Measurements from ENCODE around the gene BEST1. TPM values are rescaled to one million over a fixed set of nuclear protein-coding genes. Genes with fewer than 3 reads are reported as not detected.
A peak's percentile ranks its signal among the peaks of the same experiment; 100 is the strongest.
"Not testable (repeated sequence)": the region's sequence is repeated elsewhere in the genome, so short reads cannot be mapped to it uniquely, and the experiment has no call there.

The BEST1 gene
- total RNA-seq, 1 experiment from 2014 or later, result not detected

DNA sequence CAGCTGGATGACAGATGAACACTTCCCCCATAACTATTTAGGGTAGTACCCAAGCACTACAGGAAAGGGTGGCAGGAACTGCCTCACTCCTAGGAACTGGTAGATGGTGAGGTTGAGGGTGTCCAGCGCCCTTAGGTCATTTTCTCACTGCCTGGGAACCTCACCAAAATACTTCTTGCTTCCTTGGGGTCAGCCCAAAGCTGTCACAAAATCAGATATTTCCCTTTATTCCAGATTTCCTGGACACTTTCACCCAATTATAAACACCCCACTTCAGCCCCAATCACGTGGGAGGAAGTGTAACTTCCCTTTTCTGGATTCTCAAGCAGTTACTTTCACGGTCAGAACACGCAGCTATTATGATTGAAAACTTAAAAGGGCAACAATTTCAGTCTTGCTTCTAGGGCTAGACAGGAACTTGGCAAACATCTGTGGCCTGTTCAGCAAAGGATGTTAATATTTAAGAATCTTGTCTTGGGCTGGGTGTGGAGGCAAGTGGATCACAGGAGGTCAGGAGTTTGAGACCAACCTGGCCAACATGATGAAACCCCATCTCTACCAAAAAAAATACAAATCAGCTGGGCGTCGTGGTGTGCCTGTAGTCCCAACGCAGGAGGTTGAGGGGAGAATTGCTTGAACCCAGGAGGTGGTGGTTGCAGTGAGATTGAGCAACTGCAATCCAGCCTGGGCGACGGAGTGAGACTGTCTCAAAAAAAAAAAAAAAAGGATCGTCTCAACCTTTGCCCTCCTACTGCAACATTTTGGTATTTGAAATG is 13.3 kb downstream of the BEST1 start:
- DNase-seq (ENCODE audit: low read depth), result no peak

- no peak for DNase-seq (ENCODE audit: low read depth)
These were observed 14.0 kb downstream of the BEST1 start for GRCh38 chr11:61964058-61964665.

DNA sequence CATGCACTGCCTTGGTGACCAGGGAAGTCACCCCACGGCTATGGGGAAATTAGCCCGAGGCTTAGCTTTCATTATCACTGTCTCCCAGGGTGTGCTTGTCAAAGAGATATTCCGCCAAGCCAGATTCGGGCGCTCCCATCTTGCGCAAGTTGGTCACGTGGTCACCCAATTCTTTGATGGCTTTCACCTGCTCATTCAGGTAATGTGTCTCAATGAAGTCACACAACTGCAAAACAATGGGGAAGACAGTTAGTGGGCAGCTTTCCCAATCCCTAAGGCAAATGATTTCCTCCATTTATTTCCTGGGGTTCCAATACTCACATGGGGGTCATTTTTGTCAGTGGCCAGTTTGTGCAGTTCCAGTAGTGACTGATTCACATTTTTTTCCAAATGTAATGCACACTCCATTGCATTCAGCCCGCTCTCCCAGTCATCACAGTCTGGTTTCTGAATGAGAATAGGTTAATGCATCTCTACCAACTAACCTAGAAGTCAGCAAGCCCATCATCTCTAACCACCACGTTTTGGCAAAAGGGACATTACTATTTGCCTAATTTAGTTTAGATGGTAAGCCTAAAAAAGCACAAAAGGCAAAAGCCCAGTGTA is 14.6 kb downstream of the BEST1 start:
- not testable (repeated sequence) for DNase-seq (ENCODE audit: low read depth)

DNA sequence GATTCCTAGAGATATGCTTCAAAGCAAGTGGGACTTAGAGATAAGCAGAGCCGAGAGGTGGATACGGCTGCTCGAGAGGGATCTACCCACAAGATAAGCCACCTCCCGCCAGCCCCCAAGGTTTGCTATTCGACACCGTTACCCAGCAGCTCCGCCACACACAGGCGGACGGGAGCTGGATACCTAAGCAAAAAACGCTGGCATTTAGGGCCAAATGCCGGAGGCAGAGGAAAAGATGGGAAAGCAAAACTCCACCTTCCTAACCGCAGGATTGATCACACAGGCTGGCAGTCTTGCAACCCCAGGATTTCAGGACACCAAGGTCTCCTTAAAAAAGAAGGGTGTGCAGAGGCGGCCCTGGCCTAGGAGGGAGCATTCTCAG is 16.6 kb downstream of the BEST1 start:
- peak; percentile 54 for DNase-seq (ENCODE audit: low read depth)

DNA sequence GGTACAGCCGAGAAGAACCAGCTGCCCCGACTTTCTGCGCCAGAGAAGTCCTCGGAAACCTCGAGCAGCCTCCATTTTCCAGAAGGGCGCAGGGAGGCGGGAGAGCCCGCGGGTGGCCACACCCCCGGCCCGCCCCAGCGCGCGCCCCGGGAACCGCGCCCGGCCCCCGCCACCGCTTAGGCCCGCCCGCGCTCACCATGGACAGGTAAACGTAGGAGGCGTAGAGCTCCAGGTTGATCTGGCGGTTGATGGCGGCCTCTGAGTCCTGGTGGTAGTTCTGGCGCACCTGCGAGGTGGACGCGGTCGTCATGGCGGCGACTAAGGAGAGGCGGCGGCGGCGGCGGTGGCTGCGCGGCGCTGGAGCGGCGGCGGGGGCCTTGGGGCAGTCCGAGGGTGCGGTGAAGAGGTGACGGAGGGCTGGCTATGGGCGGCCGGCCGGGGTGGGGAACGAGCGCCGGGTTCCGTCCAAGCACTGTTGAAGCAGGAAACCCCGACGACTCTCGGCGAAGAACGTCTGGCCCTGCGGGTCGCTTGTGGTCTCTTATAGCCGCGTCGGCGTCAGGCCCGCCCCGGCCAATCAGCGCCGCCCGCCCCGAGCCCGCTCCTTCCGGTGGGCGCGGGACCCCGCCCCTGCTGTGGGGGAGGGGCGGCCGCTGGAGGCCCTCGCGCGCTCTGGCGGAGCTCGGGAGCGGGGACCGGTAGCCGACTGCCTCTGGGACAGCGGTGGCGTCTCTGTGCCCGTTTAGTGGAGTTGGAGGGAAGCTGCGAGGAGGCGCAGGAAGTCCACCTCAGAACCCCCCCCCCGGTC is 17.2 kb downstream of the BEST1 start, which contains the start of gene FTH1:
Gene FTH1 (minus strand): TSS at position 519 of the 808 bp plus-strand sequence. CDS start 209 bp downstream, at position 310.
- DNase-seq (ENCODE audit: low read depth), result peak; percentile 81

DNA sequence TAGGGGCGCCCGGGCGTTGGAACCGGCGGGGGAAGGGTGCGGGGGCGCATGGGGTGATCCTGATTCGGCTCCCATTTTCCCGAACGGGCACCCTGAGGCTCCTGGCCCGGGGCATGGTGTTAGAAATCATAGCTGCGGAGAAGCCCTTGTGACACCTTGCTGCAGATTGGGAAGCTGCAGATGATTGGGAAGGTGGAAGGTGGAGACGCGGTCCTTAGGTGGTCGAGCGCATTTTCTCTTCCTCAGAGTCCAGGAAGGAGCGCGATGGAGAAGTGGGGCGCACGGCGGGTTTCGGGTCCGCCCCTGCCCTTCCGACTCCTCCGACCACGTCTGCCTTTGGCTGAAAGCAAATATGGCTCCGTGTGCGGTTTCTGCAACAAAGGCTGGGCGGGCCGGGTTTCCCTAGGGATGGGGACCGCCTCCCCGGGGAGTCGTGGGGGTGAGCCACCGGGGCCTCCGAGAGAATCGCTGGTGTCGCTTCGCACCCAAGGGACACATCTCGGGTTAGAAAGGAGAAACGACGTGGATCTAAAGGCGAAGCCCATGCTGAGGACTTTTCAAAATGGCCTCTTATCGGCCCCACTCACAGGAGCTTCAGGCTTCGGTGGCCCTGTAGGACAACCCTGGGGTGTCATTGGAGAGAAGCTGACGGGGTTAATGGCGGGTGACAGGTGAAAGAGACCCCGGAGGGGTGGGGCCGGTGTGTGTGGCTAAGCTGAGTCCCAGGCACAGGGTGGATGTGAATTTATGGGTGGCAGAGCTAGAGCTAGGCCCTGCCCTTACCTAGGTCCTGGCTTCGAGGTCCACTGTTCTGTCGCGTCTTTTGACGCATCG is 18.0 kb downstream of the BEST1 start:
- DNase-seq (ENCODE audit: low read depth), result no peak

GRCh38 chr11:61968758-61969390 is 18.7 kb downstream of the BEST1 start:
- no peak for DNase-seq (ENCODE audit: low read depth)

DNA sequence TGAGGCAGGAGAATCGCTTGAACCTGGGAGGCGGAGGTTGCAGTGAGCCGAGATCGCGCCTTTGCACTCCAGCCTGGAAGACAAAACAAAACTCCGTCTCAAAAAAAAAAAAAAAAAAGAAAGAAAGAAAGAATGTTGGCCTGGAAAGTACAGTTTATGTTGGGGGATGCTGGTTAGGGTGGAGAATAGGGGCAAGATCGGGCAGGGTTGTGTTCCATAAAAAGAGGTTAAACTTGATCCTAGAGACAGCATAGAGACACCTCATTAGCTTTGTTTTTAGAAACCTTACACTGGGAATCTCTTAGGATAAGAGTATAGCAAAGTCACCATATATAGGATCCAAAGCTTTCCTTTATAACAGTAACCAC is 19.2 kb downstream of the BEST1 start:
- DNase-seq (ENCODE audit: low read depth), result no peak

GRCh38 chr11:61969838-61970662 is 19.9 kb downstream of the BEST1 start:
- peak; percentile 81 for DNase-seq (ENCODE audit: low read depth)

DNA sequence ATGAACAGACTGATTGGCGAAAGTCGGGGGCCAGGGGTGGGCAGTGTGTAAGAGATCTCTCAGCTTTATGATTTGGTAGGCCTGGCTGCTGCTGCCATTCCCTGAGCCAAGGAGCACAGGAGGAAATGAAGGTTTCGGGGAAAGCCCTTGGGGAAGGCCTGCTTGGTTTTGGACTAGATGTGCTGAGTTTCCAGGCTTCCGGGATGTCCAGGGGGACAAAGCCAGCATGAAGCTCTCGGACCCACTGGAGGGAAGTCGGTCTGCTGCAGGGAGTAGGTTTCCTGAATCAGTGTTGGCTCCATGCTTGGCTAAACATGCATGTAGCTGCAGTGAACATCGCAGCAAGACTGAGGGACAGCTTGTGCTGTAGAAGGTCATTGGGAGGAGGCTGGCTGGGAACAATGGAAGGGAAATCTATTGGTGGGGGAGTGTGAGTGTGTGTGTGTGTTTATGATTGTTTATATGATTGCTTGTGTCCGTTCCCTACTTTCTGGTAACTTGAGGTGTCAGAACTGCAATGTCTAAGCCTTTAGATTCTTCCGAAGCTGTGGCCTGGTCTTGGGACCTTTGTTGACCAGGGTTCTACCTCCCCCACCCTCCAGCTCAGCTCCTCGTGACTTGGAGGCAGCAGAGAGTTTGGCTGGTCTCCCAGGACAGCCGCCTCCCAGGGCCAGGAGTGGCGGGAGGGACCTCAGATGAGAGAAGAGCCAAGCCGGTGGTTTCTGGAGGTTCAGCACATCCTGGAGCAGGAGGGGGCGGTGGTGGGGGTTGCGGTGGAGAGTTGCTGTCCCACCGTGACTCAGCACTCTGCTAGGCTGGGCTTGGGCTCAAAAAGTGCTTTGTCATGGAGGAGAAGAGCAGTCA is 21.3 kb downstream of the BEST1 start:
- peak; percentile 98 for DNase-seq (ENCODE audit: low read depth)

GRCh38 chr11:61972112-61972671 is 22.0 kb downstream of the BEST1 start:
- no peak for DNase-seq (ENCODE audit: low read depth)

DNA sequence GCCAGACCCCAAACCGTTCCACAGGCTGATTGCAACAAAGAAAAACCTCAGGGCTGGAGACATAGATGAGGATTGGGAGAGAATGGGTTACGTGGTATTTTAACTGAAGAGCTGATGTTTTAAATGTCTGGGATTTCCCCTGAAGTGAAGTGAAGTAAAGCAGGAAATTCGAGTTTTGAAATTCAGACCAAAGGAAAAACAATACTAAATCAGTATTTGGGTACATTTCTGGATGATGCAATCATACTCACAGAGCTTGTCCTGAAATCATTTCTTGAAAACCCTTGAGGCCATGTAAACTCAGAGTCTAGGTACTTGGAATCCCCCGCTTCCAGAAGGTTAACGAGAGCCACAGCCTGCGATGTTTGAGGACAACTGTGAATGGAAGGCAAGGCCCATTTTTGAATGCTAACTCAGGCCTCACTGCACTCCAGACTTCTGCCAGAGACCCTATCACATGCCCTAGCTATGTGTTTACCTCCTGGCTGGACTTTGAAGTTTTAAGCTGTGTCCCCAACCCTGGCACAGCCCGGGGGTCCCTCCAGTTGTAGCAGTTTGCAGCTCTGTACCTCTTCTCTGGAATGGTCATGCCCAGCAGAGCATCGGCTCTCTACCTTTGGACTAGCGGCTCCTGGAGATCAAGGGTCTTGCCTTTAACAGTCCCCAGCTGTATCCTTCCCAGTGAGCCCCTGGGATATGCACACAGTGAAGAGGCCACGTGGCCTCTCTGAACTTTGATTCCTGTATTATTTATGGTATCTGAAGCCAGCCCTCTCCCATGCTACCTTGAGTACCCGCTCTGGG is 22.7 kb downstream of the BEST1 start:
- DNase-seq (ENCODE audit: low read depth), result no peak

- no peak for DNase-seq (ENCODE audit: low read depth)
These were observed 23.5 kb downstream of the BEST1 start for GRCh38 chr11:61973476-61974162.

DNA sequence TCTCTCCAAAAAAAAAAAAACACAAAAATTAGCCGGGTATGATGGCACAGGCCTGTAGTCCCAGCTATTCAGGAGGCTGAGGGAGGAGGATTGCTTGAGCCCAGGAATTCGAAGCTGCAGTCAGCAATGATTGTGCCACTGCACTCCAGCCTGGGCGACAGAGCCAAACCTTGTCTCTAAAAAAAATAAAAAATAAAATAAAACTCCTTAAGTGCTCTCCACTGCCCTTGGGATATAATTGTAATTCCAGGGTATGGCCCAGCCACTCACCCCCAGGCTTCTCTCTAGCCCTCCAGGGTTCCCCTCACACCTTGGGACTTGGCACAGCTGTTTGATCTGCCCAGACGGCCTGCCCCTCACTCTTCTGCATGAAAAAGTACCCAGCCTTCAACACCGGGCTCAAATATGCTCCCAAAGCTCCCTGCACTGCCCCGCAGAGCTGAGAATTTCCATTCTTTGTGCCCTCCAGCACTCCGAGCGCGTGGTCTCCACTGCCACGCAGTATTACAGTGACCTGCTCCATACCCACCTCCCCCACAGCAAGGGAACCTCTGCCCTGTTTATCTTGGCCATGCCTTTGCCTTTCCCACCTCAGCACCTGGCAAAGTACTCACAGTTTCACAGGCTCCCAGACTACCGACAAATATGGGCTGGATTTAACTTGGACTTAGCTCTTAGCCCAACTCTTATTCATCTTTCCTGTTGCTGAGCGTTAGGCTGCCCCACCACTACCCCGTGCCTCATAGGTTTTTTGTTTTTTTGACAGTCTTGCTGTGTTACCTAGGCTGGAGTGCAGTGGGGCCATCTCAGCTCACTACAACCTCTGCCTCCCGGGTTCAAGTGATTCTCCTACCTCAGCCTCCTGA is 24.8 kb downstream of the BEST1 start:
- DNase-seq (ENCODE audit: low read depth), result no peak

- DNase-seq (ENCODE audit: low read depth), result no peak
These were observed 25.7 kb downstream of the BEST1 start for GRCh38 chr11:61975638-61976419.

Measured in HT1080 (cell line).